Measurements from ENCODE around the gene TMEM130. TPM values are rescaled to one million over a fixed set of nuclear protein-coding genes. Genes with fewer than 3 reads are reported as not detected.
"Not testable (repeated sequence)": the region's sequence is repeated elsewhere in the genome, so short reads cannot be mapped to it uniquely, and the experiment has no call there.

The TMEM130 gene
- total and polyA plus RNA-seq, 2 donors: 0.23 to 0.24 TPM

DNA sequence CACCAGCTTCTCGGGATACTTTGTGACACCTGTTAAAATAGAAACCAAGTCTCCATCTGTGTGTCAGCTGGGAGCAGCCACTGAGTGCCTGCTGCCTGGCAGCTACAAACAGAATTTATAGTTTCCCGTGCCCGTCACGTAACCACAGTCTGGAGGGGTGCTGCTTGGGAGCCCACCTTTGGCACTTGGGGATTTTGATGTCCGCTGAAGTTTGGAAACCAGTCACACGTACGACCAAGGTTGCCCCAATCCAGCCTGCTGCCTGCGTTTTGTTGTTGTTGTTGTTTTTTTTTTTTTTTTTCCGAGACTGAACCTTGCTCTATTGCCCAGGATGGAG lies 10.1 kb upstream of the TMEM130 start:
- Histone ChIP-seq H3K9me3 (ENCODE audit: control insufficient read depth in 2 of 2, insufficient read depth in 1 of 2, low read length in 1 of 2) (no peaks in the 10 kb centered on the region), H3K4me3 (ENCODE audit: low read length in 2 of 2) (peak overlapping the region; percentile 93 to 96), H3K27ac (ENCODE audit: low read depth in 1 of 2, low read length in 1 of 2) (peak overlapping the region; percentile 96), H3K36me3 (ENCODE audit: control insufficient read depth in 2 of 2, insufficient read depth in 2 of 2, low read length in 1 of 2) (peaks cover 34 to 39% of the 10 kb centered on the region in 2 donors), H3K4me1 (ENCODE audit: control insufficient read depth in 2 of 2, insufficient read depth in 2 of 2, low read length in 2 of 2) (peaks cover 5 to 19% of the 10 kb centered on the region in 2 donors), H3K27me3 (ENCODE audit: control insufficient read depth in 2 of 2, insufficient read depth in 1 of 2, low read length in 1 of 2) (no peaks in the 10 kb centered on the region)
- WGBS: 10% methylated on average over 9 of the region's 9 CpGs
- DNase-seq (ENCODE audit: low read depth in 6 of 9, low spot score in 9 of 9): peak in 1 of 9 donors; percentile 61

DNA sequence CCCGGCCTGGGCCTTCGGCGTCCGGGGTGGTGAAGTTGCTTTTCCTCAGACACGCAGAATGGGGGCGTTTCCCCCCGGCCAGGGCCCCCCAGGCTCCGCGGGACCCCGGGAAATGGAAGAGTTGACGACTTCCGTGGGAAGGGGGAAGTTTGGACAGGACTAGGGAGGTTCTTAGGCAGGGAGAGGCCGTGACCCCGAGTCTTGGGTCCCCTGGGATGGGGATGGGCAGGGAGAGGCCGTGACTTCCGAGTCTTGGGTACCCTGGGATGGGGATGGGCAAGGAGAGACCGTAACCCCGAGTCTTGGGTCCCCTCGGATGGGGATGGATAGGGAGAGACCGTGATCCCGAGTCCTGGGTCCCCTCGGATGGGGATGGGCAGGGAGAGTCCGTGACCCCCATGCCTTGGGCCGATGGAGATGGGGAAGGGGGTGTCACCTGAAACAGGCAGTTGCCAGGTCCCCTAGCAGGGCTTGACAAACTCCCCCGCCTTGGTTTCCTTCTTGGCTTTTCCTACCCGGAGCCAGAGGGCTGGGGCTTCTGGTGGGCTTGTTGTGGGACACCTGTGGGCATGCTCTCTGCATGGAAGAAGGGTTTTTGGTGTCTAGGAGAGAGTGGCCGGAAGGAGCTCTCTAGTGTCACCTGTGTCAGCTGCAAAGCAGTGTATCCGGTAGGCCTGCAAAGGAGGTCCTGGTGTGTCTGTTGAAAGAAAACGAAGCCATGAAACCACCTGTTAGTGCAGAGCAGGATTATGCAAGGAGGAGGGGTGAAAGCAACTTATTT lies 9.6 kb upstream of the TMEM130 start:
- peak overlapping the region; percentile 96 for H3K27ac ChIP-seq (ENCODE audit: low read depth in 1 of 2, low read length in 1 of 2)
- H3K27me3 ChIP-seq (ENCODE audit: control insufficient read depth in 2 of 2, insufficient read depth in 1 of 2, low read length in 1 of 2): no peaks in the 10 kb centered on the region
- H3K36me3 ChIP-seq (ENCODE audit: control insufficient read depth in 2 of 2, insufficient read depth in 2 of 2, low read length in 1 of 2): peaks cover 30 to 34% of the 10 kb centered on the region in 2 donors
- H3K4me1 ChIP-seq (ENCODE audit: control insufficient read depth in 2 of 2, insufficient read depth in 2 of 2, low read length in 2 of 2): peaks cover 5 to 19% of the 10 kb centered on the region in 2 donors
- WGBS: under 1% methylated on average over 29 of the region's 29 CpGs
- peak overlapping the region; percentile 93 to 96 for H3K4me3 ChIP-seq (ENCODE audit: low read length in 2 of 2)
- no peaks in the 10 kb centered on the region for H3K9me3 ChIP-seq (ENCODE audit: control insufficient read depth in 2 of 2, insufficient read depth in 1 of 2, low read length in 1 of 2)
- DNase-seq (ENCODE audit: low read depth in 6 of 9, low spot score in 9 of 9): peak in 8 of 9 donors; percentile 70 to 93 (median 81)

DNA sequence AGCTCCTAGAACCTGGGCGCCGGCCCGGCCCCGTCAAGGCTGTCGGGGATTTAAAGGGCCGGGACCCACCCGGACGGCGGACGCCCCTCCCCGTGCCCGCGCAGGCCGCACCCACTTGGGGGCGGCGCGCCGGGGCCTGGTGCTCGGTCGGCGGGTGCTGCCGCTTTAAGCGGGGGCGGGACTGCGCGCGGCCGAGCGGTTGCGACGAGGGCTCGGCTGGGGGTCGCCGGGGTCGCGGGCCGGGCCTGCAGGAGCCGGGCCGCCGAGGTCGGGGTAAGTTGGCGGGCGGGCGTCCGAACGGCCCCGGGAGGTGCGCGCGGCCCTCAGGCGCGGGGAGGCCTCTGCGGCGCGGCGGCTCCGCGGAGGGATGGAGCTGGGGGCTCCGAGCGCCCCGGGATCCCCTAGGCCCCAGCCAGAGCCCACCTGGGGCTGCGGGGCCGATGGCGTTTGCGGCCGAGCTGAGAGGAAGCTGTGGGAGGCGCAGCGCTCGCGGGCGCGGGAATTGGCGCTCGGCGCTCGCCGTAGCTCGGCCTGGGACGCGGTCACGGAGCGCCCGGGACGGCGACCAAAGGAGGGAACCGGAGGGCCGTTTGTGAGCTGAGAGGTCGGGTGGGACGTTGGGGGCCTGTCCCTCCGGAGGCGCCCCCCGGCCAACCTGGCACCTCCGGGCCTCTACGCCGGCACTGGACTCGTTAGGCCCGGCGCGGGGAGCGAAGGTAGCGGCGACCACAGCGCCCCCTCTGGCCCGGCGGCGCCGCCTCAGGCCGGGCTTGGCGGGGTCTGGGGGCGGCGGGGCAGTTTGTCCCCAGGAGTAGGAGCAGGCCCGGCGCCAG lies 8.8 kb upstream of the TMEM130 start, which contains the start of gene TRRAP:
Gene TRRAP, plus strand, starts transcription at position 168 of the 833 bp plus-strand sequence. CDS start 2,619 bp downstream, outside the sequence.
- peak in 8 of 9 donors; percentile 54 to 84 (median 63) for DNase-seq (ENCODE audit: low read depth in 6 of 9, low spot score in 9 of 9)
- no peaks in the 10 kb centered on the region for H3K9me3 ChIP-seq (ENCODE audit: control insufficient read depth in 2 of 2, insufficient read depth in 1 of 2, low read length in 1 of 2)
- under 1% methylated on average over 113 of the region's 113 CpGs for WGBS
- H3K4me3 ChIP-seq (ENCODE audit: low read length in 2 of 2): peak within 1 kb of the TSS; percentile 93 to 96
- H3K27ac ChIP-seq (ENCODE audit: low read depth in 1 of 2, low read length in 1 of 2): peak within 1 kb of the TSS; percentile 96
- H3K36me3 ChIP-seq (ENCODE audit: control insufficient read depth in 2 of 2, insufficient read depth in 2 of 2, low read length in 1 of 2): peaks cover 22 to 26% of the 10 kb centered on the region in 2 donors
- H3K4me1 ChIP-seq (ENCODE audit: control insufficient read depth in 2 of 2, insufficient read depth in 2 of 2, low read length in 2 of 2): peaks cover 5 to 19% of the 10 kb centered on the region in 2 donors
- H3K27me3 ChIP-seq (ENCODE audit: control insufficient read depth in 2 of 2, insufficient read depth in 1 of 2, low read length in 1 of 2): no peaks in the 10 kb centered on the region

DNA sequence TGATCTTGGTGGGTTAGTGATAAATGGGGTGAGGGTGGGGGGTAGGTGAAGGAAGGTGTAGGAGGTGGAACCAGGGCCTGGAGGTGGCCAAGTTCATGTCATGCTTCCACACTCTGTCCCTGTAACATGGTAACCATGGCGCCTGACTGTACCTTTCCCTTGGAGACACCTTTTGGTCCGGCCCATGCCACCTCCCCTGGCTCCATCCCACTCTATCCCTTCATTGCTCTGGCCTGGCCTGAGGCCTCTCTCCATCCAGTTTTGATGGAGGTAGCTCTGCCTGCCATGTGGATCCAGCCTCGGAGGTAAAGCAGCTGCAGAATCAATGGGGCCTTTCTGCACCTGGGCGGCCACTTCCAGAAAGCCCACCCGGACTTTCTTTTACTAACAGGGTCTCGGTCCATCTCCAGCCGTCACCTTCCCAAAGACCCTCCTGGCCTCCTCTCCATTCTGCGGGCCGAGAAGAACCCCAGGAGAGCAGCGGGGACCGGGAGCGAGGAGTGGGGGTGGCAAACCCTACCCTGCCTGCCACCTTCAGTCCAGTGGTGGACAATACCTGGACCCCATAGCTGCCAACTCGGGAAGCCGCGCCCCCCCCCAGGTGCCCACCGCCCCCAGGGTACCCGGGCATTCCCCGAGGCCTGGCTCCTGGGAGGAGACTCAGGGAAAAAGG lies 8.0 kb upstream of the TMEM130 start:
- no peak for DNase-seq (ENCODE audit: low read depth in 6 of 9, low spot score in 9 of 9)

DNA sequence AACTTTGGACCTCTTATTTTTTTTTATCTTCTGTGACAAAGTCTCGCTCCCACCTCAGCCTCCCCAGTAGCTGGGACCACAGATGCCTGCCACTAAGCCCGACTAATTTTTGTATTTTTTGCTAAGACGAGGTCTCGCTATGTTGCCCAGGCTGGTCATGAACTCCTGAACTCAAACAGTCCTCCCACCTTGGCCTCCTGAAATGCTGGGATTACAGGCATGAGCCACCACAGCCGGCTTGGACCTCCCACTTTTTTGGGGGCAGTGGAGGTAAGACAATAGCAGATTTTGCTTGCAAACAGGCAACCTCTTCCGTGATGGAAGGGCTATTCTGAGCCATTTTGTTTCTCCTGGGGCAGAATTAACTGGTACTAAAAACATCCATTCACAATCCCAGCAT lies 7.3 kb upstream of the TMEM130 start:
- H3K4me3 ChIP-seq (ENCODE audit: low read length in 2 of 2): no peak overlapping the region
- DNase-seq (ENCODE audit: low read depth in 6 of 9, low spot score in 9 of 9): no peak
- no peak overlapping the region for H3K27ac ChIP-seq (ENCODE audit: low read depth in 1 of 2, low read length in 1 of 2)
- WGBS: 98% methylated on average over 6 of the region's 6 CpGs
- peaks cover 5 to 19% of the 10 kb centered on the region in 2 donors for H3K4me1 ChIP-seq (ENCODE audit: control insufficient read depth in 2 of 2, insufficient read depth in 2 of 2, low read length in 2 of 2)
- peaks cover 11 to 12% of the 10 kb centered on the region in 2 donors for H3K36me3 ChIP-seq (ENCODE audit: control insufficient read depth in 2 of 2, insufficient read depth in 2 of 2, low read length in 1 of 2)
- no peaks in the 10 kb centered on the region for H3K9me3 ChIP-seq (ENCODE audit: control insufficient read depth in 2 of 2, insufficient read depth in 1 of 2, low read length in 1 of 2)
- H3K27me3 ChIP-seq (ENCODE audit: control insufficient read depth in 2 of 2, insufficient read depth in 1 of 2, low read length in 1 of 2): no peaks in the 10 kb centered on the region

More for the DNA sequence above, 8.0 kb upstream of the TMEM130 start:
- 36% methylated on average over 18 of the region's 18 CpGs for WGBS
- no peak overlapping the region for H3K27ac ChIP-seq (ENCODE audit: low read depth in 1 of 2, low read length in 1 of 2)
- H3K4me3 ChIP-seq (ENCODE audit: low read length in 2 of 2): peak overlapping the region; percentile 50 to 96
- no peaks in the 10 kb centered on the region for H3K9me3 ChIP-seq (ENCODE audit: control insufficient read depth in 2 of 2, insufficient read depth in 1 of 2, low read length in 1 of 2)
- peaks cover 5 to 19% of the 10 kb centered on the region in 2 donors for H3K4me1 ChIP-seq (ENCODE audit: control insufficient read depth in 2 of 2, insufficient read depth in 2 of 2, low read length in 2 of 2)
- no peaks in the 10 kb centered on the region for H3K27me3 ChIP-seq (ENCODE audit: control insufficient read depth in 2 of 2, insufficient read depth in 1 of 2, low read length in 1 of 2)
- peaks cover 17 to 19% of the 10 kb centered on the region in 2 donors for H3K36me3 ChIP-seq (ENCODE audit: control insufficient read depth in 2 of 2, insufficient read depth in 2 of 2, low read length in 1 of 2)

DNA sequence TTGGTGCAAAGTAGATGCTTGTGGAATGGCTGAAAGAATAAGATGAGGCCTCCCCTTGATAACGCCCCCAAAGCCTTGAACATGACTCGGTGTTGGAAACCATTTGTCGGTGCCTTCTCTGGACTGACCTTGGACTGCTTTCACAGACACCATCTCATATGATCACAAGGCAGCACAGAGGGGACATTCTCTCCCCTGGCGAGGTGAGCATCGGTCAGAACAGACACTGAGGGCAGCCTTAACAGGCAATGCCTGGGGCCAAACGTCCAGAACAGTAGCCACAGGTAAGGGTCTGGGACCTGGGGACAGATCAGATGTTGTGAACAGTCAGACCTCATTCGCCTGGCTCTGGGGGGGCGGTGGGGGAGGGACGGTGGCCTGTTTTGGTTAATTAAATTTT lies 5.7 kb upstream of the TMEM130 start:
- Histone ChIP-seq H3K36me3 (ENCODE audit: control insufficient read depth in 2 of 2, insufficient read depth in 2 of 2, low read length in 1 of 2) (no peaks in the 10 kb centered on the region), H3K9me3 (ENCODE audit: control insufficient read depth in 2 of 2, insufficient read depth in 1 of 2, low read length in 1 of 2) (peaks cover 0 to 4% of the 10 kb centered on the region in 2 donors), H3K27me3 (ENCODE audit: control insufficient read depth in 2 of 2, insufficient read depth in 1 of 2, low read length in 1 of 2) (peaks cover 9 to 14% of the 10 kb centered on the region in 2 donors), H3K4me1 (ENCODE audit: control insufficient read depth in 2 of 2, insufficient read depth in 2 of 2, low read length in 2 of 2) (peaks cover 3 to 23% of the 10 kb centered on the region in 2 donors), H3K4me3 (ENCODE audit: low read length in 2 of 2) (no peak overlapping the region), H3K27ac (ENCODE audit: low read depth in 1 of 2, low read length in 1 of 2) (no peak overlapping the region)
- no peak for DNase-seq (ENCODE audit: low read depth in 6 of 9, low spot score in 9 of 9)
- 94% methylated on average over 9 of the region's 9 CpGs for WGBS

DNA sequence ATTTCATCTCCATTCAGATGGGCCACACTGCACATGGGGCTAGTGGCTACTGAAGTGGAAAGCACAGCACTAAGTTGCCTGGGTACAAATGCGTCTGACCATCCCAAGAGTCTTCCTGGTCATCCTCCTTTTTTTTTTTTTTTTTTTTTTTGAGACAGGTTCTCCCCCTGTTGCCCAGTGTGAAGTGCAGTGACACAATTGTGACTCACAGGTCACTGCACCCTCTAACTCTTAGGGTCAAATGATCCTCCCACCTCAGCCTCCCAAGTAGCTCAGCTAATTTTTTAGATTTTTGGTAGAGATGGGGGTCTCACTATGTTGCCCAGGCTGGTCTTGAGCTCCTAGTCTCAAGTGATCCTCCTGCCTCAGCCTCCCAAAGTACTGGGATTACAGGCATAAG lies 5.1 kb upstream of the TMEM130 start:
- peaks cover 14 to 20% of the 10 kb centered on the region in 2 donors for H3K27me3 ChIP-seq (ENCODE audit: control insufficient read depth in 2 of 2, insufficient read depth in 1 of 2, low read length in 1 of 2)
- 97% methylated on average over 1 of the region's 1 CpG for WGBS
- peaks cover 0 to 19% of the 10 kb centered on the region in 2 donors for H3K4me1 ChIP-seq (ENCODE audit: control insufficient read depth in 2 of 2, insufficient read depth in 2 of 2, low read length in 2 of 2)
- DNase-seq (ENCODE audit: low read depth in 6 of 9, low spot score in 9 of 9): no peak
- peaks cover 0 to 4% of the 10 kb centered on the region in 2 donors for H3K9me3 ChIP-seq (ENCODE audit: control insufficient read depth in 2 of 2, insufficient read depth in 1 of 2, low read length in 1 of 2)
- H3K27ac ChIP-seq (ENCODE audit: low read depth in 1 of 2, low read length in 1 of 2): no peak overlapping the region
- H3K4me3 ChIP-seq (ENCODE audit: low read length in 2 of 2): no peak overlapping the region
- no peaks in the 10 kb centered on the region for H3K36me3 ChIP-seq (ENCODE audit: control insufficient read depth in 2 of 2, insufficient read depth in 2 of 2, low read length in 1 of 2)

DNA sequence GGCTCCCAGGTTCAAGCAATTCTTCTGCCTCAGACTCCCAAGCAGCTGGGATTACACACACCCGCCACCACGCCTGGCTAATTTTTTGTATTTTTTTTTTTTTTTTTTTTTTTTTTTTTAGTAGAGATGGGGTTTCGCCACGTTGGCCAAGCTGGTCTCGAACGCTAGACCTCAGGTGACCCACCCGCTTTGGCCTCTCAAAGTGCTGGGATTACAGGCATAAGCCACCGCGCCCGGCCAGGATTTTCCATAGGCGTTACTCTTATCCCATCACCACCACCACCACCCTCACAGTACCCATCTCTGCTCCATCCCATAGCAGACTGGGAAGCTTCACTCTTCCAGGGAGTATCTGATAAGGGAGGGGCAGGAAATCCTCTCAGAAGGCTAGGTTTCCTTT lies 3.8 kb upstream of the TMEM130 start:
- peaks cover 28 to 32% of the 10 kb centered on the region in 2 donors for H3K27me3 ChIP-seq (ENCODE audit: control insufficient read depth in 2 of 2, insufficient read depth in 1 of 2, low read length in 1 of 2)
- not testable (repeated sequence) for H3K9me3 ChIP-seq (ENCODE audit: control insufficient read depth in 2 of 2, insufficient read depth in 1 of 2, low read length in 1 of 2); H3K27ac ChIP-seq (ENCODE audit: low read depth in 1 of 2, low read length in 1 of 2); DNase-seq (ENCODE audit: low read depth in 6 of 9, low spot score in 9 of 9); H3K4me3 ChIP-seq (ENCODE audit: low read length in 2 of 2); H3K36me3 ChIP-seq (ENCODE audit: control insufficient read depth in 2 of 2, insufficient read depth in 2 of 2, low read length in 1 of 2)
- peaks cover 0 to 13% of the 10 kb centered on the region in 2 donors for H3K4me1 ChIP-seq (ENCODE audit: control insufficient read depth in 2 of 2, insufficient read depth in 2 of 2, low read length in 2 of 2)
- WGBS: 92% methylated on average over 11 of the region's 11 CpGs
